ENCODE data around the gene PLK5. TPM values are rescaled to one million over a fixed set of nuclear protein-coding genes. Genes with fewer than 3 reads are reported as not detected.
A peak's percentile ranks its signal among the peaks of the same experiment; 100 is the strongest.

PLK5 gene
- total and polyA plus RNA-seq, 7 donors: 0.32 to 0.36 TPM; not detected in 5

DNA sequence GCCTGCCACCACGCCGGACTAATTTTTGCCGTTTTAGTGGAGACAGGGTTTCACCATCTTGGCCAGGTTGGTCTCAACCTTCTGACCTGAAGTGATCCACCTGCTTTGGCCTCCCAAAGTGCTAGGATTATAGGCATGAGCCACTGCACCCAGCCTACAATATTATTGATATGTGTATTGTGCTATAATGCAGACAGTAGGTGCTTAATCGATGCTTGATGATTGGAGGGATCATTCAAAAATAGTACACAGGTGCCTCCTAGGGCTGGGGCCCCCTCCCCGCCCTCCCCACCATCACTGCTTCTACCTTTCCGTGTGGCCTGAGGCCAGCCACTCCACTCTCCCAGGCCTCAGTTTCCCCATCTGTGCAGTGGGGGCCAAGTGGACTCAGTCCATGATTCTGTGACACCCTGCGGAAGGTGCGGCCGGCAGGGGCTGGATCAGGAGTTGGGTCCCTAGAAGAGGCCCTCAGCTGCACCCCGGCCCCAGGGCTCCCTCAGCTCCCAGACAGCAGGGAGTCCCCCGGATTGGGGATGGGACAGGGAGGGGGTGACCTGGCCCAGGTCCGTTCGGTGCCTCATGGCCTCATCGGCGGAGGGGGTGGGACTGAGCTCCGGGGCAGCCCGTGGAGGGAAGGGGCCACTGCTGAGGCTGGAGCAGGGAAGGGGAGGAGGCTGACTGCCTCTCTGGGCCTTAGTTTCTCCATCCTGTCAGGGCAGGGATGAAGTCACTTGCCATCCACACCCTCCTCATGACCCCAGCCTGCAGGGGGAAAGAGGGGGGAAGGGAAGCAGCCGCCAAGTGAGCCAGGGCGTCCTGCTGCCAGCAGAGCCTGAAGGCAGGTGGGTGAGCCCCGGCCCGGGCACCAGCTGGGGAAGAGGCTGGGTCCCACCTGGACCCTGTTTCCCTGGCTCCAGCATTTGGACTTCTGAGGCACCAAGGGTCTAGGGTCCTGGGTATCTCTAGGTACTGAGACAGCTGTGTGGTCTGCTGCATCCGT is 12.3 kb upstream of the PLK5 start:
- no peak for DNase-seq
- Histone ChIP-seq H3K36me3 (no peaks in the 10 kb centered on the region), H3K4me3 (no peak overlapping the region), H3K9me3 (peaks cover 0 to 4% (median 0%) of the 10 kb centered on the region in 4 donors), H3K27me3 (peaks cover 0 to 36% (median 30%) of the 10 kb centered on the region in 3 donors), H3K27ac (peak overlapping the region in 3 of 4 donors; percentile 28 to 78 (median 76)), H3K4me1 (peaks cover 0 to 33% (median 28%) of the 10 kb centered on the region in 4 donors)
- TF ChIP-seq POLR2A (IDR thresholded peaks at IDR 0.05): no peak
- intact Hi-C loops (cut with DNase I): no loop called here
- whole genome bisulfite sequencing, 2 donors: 26 to 55% methylated on average over 22 of the region's 22 CpGs

- no peak for TF ChIP-seq EP300 (IDR thresholded peaks at IDR 0.05)
- peak in 1 of 4 donors; percentile 12 for TF ChIP-seq POLR2AphosphoS5 (IDR thresholded peaks at IDR 0.05)
- Histone ChIP-seq H3K36me3 (no peaks in the 10 kb centered on the region), H3K4me1 (peaks cover 0 to 26% (median 21%) of the 10 kb centered on the region in 4 donors), H3K27me3 (peaks cover 0 to 36% (median 30%) of the 10 kb centered on the region in 3 donors), H3K9me3 (peaks cover 0 to 4% (median 0%) of the 10 kb centered on the region in 4 donors), H3K27ac (peak within 1 kb of the TSS; percentile 64 to 78 (median 75)), H3K4me3 (peak within 1 kb of the TSS; percentile 26 to 60 (median 52))
- intact Hi-C loops (cut with DNase I): no loop called here
- 1 to 3% methylated on average over 78 of the region's 78 CpGs for WGBS, 2 donors
- no peak for DNase-seq
These were observed 11.0 kb upstream of the PLK5 start, which contains the start of gene ADAMTSL5 for GRCh38 chr19:1512671-1513498. Gene ADAMTSL5, minus strand, starts transcription at chr19:1513019. Its CDS starts 2,076 bp downstream, at chr19:1510943.

GRCh38 chr19:1513499-1514294 is 10.2 kb upstream of the PLK5 start:
- intact Hi-C loops (cut with DNase I): no loop called here
- H3K27ac ChIP-seq: peak overlapping the region; percentile 64 to 78 (median 75)
- H3K9me3 ChIP-seq: no peaks in the 10 kb centered on the region
- no peaks in the 10 kb centered on the region for H3K36me3 ChIP-seq
- 2 to 8% methylated on average over 52 of the region's 52 CpGs for WGBS, 2 donors
- no peak for DNase-seq
- peaks cover 0 to 36% (median 30%) of the 10 kb centered on the region in 3 donors for H3K27me3 ChIP-seq
- peaks cover 0 to 22% (median 15%) of the 10 kb centered on the region in 4 donors for H3K4me1 ChIP-seq
- peak overlapping the region; percentile 25 to 60 (median 52) for H3K4me3 ChIP-seq
- TF ChIP-seq POLR2A (IDR thresholded peaks at IDR 0.05) (no peak), CTCF (IDR thresholded peaks at IDR 0.05) (peak; percentile 24 to 63 (median 52)), POLR2AphosphoS5 (IDR thresholded peaks at IDR 0.05) (no peak)

GRCh38 chr19:1514295-1514661 is 9.6 kb upstream of the PLK5 start:
- intact Hi-C loops (cut with DNase I): no loop called here
- DNase-seq: no peak
- Histone ChIP-seq H3K4me1 (peaks cover 0 to 22% (median 15%) of the 10 kb centered on the region in 4 donors), H3K27me3 (peaks cover 0 to 36% (median 30%) of the 10 kb centered on the region in 3 donors), H3K27ac (no peak overlapping the region), H3K36me3 (no peaks in the 10 kb centered on the region), H3K4me3 (no peak overlapping the region), H3K9me3 (no peaks in the 10 kb centered on the region)
- no peak for TF ChIP-seq POLR2AphosphoS5 (IDR thresholded peaks at IDR 0.05)
- no peak for TF ChIP-seq POLR2A (IDR thresholded peaks at IDR 0.05)
- TF ChIP-seq EP300 (IDR thresholded peaks at IDR 0.05): no peak
- TF ChIP-seq CTCF (IDR thresholded peaks at IDR 0.05): no peak
- WGBS, 2 donors: 67 to 74% methylated on average over 10 of the region's 10 CpGs
